Osteoblast (primary cell): Measurements from ENCODE around the gene VPS13D. TPM values are rescaled to one million over a fixed set of nuclear protein-coding genes. Genes with fewer than 3 reads are reported as not detected.

Experiments
- DNase-seq: peaks from one replicate; pipeline ENCODE4 v3.0.0; 2011; ENCODE audit warnings: low spot score, mixed read lengths; ENCODE audit not compliant: insufficient read length; ENCODE audit errors: missing footprints
- H2AFZ ChIP-seq: 2 replicates; pipeline ENCODE4 v1.6.0; 2011; ENCODE audit warnings: mild to moderate bottlenecking, low read length
- H3K27ac ChIP-seq: 2 replicates; pipeline ENCODE4 v1.5.1; 2011; ENCODE audit warnings: mild to moderate bottlenecking, low read depth, low read length, moderate library complexity
- H3K27me3 ChIP-seq: 2 replicates; pipeline ENCODE4 v1.6.0; 2012; ENCODE audit warnings: mild to moderate bottlenecking, control low read depth, inconsistent platforms, low read length, moderate library complexity; ENCODE audit not compliant: insufficient read depth
- H3K36me3 ChIP-seq: 2 replicates; pipeline ENCODE4 v1.5.1; 2011; ENCODE audit warnings: mild to moderate bottlenecking, low read length, control low read depth, moderate library complexity; ENCODE audit not compliant: insufficient read depth
- H3K4me1 ChIP-seq: 2 replicates; pipeline ENCODE4 v1.5.1; 2011; ENCODE audit warnings: mild to moderate bottlenecking, low read length, control low read depth, moderate library complexity; ENCODE audit not compliant: insufficient read depth
- H3K4me2 ChIP-seq: 2 replicates; pipeline ENCODE4 v1.6.0; 2011; ENCODE audit warnings: mild to moderate bottlenecking, low read length; ENCODE audit not compliant: insufficient read depth
- H3K4me3 ChIP-seq: fragments of 200-600 bp; sonication (generic); 3 replicates; pipeline ENCODE4 v1.5.1; 2012; ENCODE audit warnings: mild to moderate bottlenecking, low read length, inconsistent platforms; ENCODE audit not compliant: insufficient read depth
- H3K79me2 ChIP-seq: 2 replicates; pipeline ENCODE4 v1.6.0; 2012; ENCODE audit warnings: mild to moderate bottlenecking, low read length, control low read depth, inconsistent platforms; ENCODE audit not compliant: insufficient read depth
- H3K9me3 ChIP-seq: 2 replicates; pipeline ENCODE4 v1.5.1; 2011; ENCODE audit warnings: low read depth, low read length, control low read depth
- H4K20me1 ChIP-seq: 2 replicates; pipeline ENCODE4 v1.6.0; 2012; ENCODE audit warnings: mild to moderate bottlenecking, low read length, control low read depth; ENCODE audit not compliant: insufficient read depth
- CTCF ChIP-seq: IDR thresholded peaks from 2 replicates; pipeline ENCODE4 v1.5.1; 2011; ENCODE audit warnings: mild to moderate bottlenecking, low read depth, low read length, moderate library complexity; ENCODE audit errors: extremely low read depth
- total RNA-seq: library from RNA; depleted of rRNA; stranded (reverse); fragments of >200 nt; gene quantifications from 2 replicates; pipeline ENCODE4 v1.2.3, GENCODE V29; 2012

Gene VPS13D
- total RNA-seq, 1 donor: 48.5 TPM

DNA sequence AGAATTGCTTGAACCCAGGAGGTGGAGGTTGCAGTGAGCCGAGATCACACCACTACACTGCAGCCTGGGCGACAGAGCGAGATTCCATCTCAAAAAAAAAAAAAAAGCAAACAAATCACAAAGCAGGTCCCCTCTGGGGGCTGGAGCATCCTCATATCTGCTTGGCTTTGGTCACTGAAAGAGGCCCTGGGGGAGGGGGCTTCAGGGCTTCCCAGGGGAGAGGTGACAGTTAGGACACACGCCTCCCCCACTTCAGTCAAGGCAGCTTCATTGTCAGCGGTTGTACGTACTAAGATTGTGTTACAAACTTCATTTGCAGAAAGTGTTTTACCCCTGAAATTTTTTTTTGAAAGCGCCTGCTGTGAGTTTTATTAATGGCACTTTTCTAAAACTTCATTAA lies 257.7 kb downstream of the VPS13D start:
- H2AFZ ChIP-seq: no peak overlapping the region
- H3K9me3 ChIP-seq: no peaks in the 10 kb centered on the region
- H3K4me3 ChIP-seq: no peak overlapping the region
- H3K79me2 ChIP-seq: no peaks in the 10 kb centered on the region
- H3K4me1 ChIP-seq: peaks cover 6% of the 10 kb centered on the region
- H4K20me1 ChIP-seq: no peaks in the 10 kb centered on the region
- no peaks in the 10 kb centered on the region for H3K27me3 ChIP-seq
- no peaks in the 10 kb centered on the region for H3K36me3 ChIP-seq
- DNase-seq: no peak
- no peak for TF ChIP-seq CTCF
- H3K27ac ChIP-seq: no peak overlapping the region
- H3K4me2 ChIP-seq: no peak overlapping the region

DNA sequence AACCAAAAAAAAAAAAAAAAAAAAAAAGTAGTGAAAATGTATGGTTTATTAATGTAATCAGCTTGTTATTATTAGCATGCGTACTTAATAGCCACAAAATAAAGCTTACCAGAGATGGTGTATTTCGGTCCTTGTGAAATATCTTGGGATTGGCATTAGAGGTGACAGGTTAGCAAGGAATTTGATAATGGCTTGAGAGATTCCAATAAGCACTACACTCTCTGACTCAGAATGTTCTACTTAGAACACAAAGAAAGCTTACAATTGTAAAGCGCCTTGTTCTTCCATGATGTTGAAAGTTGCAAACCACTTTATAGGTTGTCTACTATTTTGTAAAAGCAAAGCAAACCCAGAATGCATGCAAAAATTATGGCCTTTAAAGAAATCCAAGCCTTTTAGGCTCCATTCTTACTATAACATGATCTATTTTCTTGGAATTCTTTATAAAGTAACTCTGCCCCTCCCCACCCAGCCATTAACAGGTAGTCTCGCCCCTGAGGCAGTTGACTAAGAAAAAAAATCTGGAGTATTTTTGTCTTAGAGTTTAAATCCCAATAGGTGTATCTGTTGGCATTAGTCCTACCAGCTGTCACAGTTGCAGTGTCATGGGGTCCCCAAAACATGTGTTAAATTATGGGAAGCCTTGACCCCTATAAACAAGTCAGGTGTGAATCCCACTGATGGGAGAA lies 259.0 kb downstream of the VPS13D start:
- no peak overlapping the region for H3K4me3 ChIP-seq

DNA sequence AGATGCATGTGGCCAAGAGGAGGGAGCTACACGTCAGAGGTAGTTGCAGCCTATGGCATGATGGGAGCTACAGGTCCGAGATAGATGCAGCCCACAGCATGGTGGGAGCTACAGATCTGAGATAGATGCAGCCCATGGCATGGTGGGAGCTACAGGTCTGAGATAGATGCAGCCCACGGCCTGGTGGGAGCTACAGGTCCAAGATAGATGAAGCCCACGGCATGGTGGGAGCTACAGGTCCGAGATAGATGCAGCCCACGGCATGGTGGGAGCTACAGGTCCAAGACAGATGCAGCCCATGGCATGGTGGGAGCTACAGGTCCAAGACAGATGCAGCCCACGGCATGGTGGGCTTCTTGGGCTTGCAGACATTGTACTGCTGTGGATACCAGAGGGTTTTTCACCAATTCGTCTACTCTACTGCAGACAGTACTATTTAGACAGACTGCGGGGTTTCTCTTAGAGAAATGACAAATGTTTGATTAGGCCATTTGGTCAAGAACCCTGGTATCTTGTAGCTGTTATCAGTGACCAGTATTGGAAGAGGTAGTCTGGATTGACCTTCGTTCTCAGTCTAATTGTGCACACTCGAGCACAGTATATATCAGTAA lies 260.8 kb downstream of the VPS13D start:
- Histone ChIP-seq H2AFZ (no peak overlapping the region), H4K20me1 (no peaks in the 10 kb centered on the region), H3K36me3 (no peaks in the 10 kb centered on the region), H3K4me3 (no peak overlapping the region), H3K27me3 (no peaks in the 10 kb centered on the region), H3K4me2 (no peak overlapping the region), H3K79me2 (no peaks in the 10 kb centered on the region), H3K27ac (no peak overlapping the region), H3K4me1 (peaks cover 5% of the 10 kb centered on the region), H3K9me3 (no peaks in the 10 kb centered on the region)
- no peak for DNase-seq
- TF ChIP-seq CTCF: no peak

More for the DNA sequence above, 259.0 kb downstream of the VPS13D start:
- Histone ChIP-seq H4K20me1 (no peaks in the 10 kb centered on the region), H3K36me3 (no peaks in the 10 kb centered on the region), H3K4me1 (peaks cover 6% of the 10 kb centered on the region), H3K4me2 (no peak overlapping the region), H3K27me3 (no peaks in the 10 kb centered on the region), H3K27ac (no peak overlapping the region), H3K9me3 (no peaks in the 10 kb centered on the region), H3K79me2 (no peaks in the 10 kb centered on the region), H2AFZ (no peak overlapping the region)
- no peak for TF ChIP-seq CTCF
- DNase-seq: no peak

DNA sequence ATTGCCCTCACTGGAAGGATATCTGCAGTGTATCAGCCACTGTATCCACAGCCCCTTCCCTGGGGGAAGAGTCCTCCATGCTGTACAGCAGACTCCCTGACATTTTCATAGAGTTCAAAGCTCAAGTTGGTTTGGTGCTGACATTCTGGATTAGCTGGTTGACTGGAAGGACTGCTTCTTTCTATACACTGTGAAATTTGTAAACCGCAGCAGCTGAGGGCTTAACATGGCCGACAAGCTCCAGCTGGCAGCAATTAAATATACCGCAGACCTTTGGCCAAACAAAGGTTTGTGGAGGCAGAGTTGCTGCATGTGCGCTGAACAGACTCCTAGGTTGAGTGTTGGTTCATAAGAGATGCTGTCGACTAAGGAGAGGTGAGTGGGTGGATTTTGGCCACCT lies 261.8 kb downstream of the VPS13D start:
- Histone ChIP-seq H3K27me3 (no peaks in the 10 kb centered on the region), H4K20me1 (no peaks in the 10 kb centered on the region), H3K4me1 (no peaks in the 10 kb centered on the region), H3K36me3 (no peaks in the 10 kb centered on the region), H2AFZ (no peak overlapping the region), H3K9me3 (no peaks in the 10 kb centered on the region), H3K27ac (no peak overlapping the region), H3K4me2 (no peak overlapping the region), H3K4me3 (no peak overlapping the region), H3K79me2 (no peaks in the 10 kb centered on the region)
- TF ChIP-seq CTCF: no peak
- no peak for DNase-seq
